Measurements from ENCODE around the gene NR6A1. TPM values are rescaled to one million over a fixed set of nuclear protein-coding genes. Genes with fewer than 3 reads are reported as not detected.

Gene NR6A1
- total and polyA plus RNA-seq, 9 donors = 0.29 to 1.7 (median 1.00) TPM

DNA sequence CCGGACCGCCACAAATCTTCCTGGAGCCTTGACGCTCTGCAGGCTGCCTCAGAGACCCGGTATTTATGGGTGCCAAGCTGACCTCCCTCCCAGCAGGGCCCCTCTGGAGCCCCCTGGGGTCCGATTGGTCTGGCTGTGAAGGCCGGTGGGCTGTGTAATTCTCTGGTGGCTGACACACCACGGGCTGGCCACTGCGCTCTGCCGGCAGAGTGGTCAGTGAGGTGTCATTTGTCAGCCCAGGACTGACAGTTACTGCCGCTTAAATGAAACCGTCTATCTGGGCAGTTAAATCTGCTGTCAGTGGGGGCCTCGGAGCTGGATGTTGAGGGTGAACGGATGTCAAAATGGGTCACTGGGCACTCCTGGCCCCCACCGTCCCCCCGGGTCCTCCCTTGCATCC lies 274.6 kb downstream of the NR6A1 start:
- intact Hi-C loops (cut with DNase I) = no loop called here
- WGBS, 3 donors = 67 to 74% (median 69%) methylated on average over 11 to 15 of the region's 15 CpGs
- Histone ChIP-seq H3K27ac (no peak overlapping the region), H3K9me3 (no peaks in the 10 kb centered on the region), H3K4me3 (no peak overlapping the region), H3K36me3 (no peaks in the 10 kb centered on the region), H3K4me1 (ENCODE audit: insufficient read depth) (peaks cover 5% of the 10 kb centered on the region), H3K27me3 (no peaks in the 10 kb centered on the region)
- DNase-seq = no peak
- TF ChIP-seq POLR2A (IDR thresholded peaks at IDR 0.05) (no peak), EP300 (IDR thresholded peaks at IDR 0.05) (no peak)
- TF ChIP-seq, protein P1, sequence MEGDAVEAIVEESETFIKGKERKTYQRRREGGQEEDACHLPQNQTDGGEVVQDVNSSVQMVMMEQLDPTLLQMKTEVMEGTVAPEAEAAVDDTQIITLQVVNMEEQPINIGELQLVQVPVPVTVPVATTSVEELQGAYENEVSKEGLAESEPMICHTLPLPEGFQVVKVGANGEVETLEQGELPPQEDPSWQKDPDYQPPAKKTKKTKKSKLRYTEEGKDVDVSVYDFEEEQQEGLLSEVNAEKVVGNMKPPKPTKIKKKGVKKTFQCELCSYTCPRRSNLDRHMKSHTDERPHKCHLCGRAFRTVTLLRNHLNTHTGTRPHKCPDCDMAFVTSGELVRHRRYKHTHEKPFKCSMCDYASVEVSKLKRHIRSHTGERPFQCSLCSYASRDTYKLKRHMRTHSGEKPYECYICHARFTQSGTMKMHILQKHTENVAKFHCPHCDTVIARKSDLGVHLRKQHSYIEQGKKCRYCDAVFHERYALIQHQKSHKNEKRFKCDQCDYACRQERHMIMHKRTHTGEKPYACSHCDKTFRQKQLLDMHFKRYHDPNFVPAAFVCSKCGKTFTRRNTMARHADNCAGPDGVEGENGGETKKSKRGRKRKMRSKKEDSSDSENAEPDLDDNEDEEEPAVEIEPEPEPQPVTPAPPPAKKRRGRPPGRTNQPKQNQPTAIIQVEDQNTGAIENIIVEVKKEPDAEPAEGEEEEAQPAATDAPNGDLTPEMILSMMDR (IDR thresholded peaks at IDR 0.05) = no peak

DNA sequence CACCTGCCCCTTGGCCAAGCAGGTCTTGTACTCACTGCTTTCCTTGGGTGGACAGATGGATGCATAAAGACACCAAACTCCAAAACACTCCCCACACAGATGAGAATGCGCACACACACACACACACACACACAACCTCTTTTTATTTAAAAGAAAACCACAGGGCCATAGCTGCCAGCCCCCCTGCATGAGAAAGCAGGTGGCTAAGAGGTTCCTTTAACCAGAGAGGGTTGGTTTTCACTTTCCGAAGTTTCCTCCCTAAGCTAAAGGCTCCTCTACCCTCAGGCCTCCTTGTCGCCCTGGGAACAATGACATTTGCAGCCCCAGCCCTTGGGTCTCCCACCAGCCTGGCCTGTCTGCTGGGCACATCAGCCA lies 275.0 kb downstream of the NR6A1 start:
- DNase-seq = no peak
- intact Hi-C loops (cut with DNase I) = no loop called here
- WGBS, 3 donors = 89 to 96% (median 91%) methylated on average over 3 of the region's 3 CpGs
- Histone ChIP-seq H3K4me3 (no peak overlapping the region), H3K9me3 (no peaks in the 10 kb centered on the region), H3K36me3 (no peaks in the 10 kb centered on the region), H3K27ac (no peak overlapping the region), H3K4me1 (ENCODE audit: insufficient read depth) (peaks cover 5% of the 10 kb centered on the region), H3K27me3 (no peaks in the 10 kb centered on the region)
- no peak for TF ChIP-seq EP300 (IDR thresholded peaks at IDR 0.05)
- TF ChIP-seq, protein P1 (IDR thresholded peaks at IDR 0.05) = no peak
- no peak for TF ChIP-seq POLR2A (IDR thresholded peaks at IDR 0.05)

DNA sequence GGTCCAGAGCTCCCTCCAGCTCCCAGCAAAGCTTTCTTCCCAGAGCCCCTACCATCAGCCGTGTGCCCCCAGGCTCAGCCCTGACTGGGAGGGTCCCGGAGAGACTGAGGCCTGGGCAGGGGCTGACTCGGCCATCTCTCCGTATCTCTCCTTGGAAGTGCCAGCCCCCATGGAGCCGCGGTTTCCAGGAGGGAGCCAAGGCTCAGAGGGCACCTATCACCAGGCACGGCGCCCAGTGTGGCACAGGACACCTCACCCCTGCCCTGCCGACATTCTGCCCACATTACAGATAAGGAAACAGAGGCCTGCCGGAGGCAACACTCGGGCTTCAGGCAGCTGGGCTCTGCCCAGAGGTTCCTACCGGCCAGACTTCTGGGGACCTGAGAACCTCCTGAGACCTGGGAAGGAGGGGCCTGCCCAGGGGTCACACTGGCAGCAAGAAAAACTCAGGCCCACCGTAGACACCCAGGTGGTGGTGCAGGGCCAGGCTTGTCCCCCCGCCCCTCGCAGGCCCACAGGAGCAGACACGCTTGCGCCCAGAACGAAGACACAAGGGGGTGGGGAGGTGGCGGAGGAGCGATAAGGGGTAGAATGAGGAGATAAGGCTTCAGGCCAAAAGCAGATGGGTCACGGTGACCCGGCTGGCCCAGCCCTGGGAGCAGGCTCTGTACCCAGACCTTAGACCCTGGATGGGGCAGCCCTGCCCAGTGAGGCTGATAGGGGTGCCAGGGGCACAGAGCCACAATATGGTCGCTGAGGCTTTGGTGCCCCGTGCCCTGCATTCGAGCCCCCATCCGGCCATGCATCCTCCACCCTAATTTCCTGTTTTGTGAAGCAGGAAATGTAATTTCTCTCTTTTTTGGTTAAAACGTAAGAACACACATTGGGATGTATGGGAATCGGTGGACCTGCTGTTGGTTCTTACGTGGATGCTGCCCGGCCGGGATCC lies 275.7 kb downstream of the NR6A1 start:
- Histone ChIP-seq H3K4me1 (ENCODE audit: insufficient read depth) (peaks cover 5% of the 10 kb centered on the region), H3K27ac (no peak overlapping the region), H3K27me3 (no peaks in the 10 kb centered on the region), H3K36me3 (no peaks in the 10 kb centered on the region), H3K9me3 (no peaks in the 10 kb centered on the region), H3K4me3 (no peak overlapping the region)
- intact Hi-C loops (cut with DNase I) = no loop called here
- DNase-seq = peak in 1 of 5 donors; percentile 70
- TF ChIP-seq EP300 (IDR thresholded peaks at IDR 0.05) (no peak), POLR2A (IDR thresholded peaks at IDR 0.05) (no peak)
- TF ChIP-seq, protein P1 (IDR thresholded peaks at IDR 0.05) = no peak
- WGBS, 3 donors = 55 to 77% (median 70%) methylated on average over 31 of the region's 31 CpGs

DNA sequence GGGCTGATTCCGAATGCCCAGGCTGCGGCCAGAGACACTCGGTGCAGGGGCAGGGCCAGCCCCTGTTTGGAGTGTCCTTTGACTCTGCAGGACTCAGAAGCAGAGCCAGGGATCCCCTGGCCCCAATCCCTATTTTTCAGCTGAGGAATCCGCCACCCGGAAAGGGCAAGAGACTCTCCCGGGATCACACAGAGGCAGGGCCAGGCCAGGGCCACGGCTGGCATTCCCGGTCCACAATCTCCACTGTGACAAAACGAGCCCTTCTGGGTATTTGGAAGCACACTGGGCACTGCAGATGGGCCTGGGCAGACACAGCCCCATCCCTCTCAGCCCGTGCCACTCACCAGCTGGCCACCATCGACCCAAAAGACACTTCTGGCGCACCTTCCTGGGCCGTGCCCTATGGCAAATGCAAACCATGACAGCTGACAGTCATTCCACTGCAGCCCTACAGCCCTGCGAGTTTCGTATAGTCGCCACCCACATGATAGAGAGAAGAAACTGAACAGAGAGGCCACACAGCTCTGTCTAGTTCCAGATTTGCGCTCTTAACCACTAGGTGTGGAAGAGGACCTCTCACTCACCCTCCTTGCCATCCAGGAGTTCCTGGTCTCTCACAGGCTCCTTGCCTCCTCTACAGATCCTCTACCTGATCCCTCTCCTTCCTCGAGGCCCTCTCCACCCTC lies 277.2 kb downstream of the NR6A1 start:
- Histone ChIP-seq H3K9me3 (no peaks in the 10 kb centered on the region), H3K27ac (no peak overlapping the region), H3K4me3 (no peak overlapping the region), H3K36me3 (no peaks in the 10 kb centered on the region), H3K27me3 (no peaks in the 10 kb centered on the region), H3K4me1 (ENCODE audit: insufficient read depth) (peaks cover 5% of the 10 kb centered on the region)
- TF ChIP-seq POLR2A (IDR thresholded peaks at IDR 0.05) (no peak), EP300 (IDR thresholded peaks at IDR 0.05) (no peak)
- TF ChIP-seq, protein P1 (IDR thresholded peaks at IDR 0.05) = no peak
- no peak for DNase-seq
- WGBS, 3 donors = 72 to 75% (median 74%) methylated on average over 18 of the region's 18 CpGs
- intact Hi-C loops (cut with DNase I) = no loop called here

Data from ovary (tissue), 9 donors.